Astrocyte (in vitro differentiated cells and primary cell): Measurements from ENCODE around the gene GDF7.

ENCODE experiments used
- EZH2 ChIP-seq: IDR thresholded peaks from 2 replicates; pipeline ENCODE4 v1.6.1; 2012; ENCODE audit warnings: mild to moderate bottlenecking, low read length, inconsistent platforms; ENCODE audit not compliant: insufficient read depth
- TF ChIP-seq, protein P1 (sequence below): IDR thresholded peaks from 2 replicates; pipeline ENCODE4 v1.5.1; 2011; ENCODE audit warnings: low read depth, mild to moderate bottlenecking, inconsistent platforms, low read length, moderate library complexity; ENCODE audit not compliant: insufficient read depth

DNA sequence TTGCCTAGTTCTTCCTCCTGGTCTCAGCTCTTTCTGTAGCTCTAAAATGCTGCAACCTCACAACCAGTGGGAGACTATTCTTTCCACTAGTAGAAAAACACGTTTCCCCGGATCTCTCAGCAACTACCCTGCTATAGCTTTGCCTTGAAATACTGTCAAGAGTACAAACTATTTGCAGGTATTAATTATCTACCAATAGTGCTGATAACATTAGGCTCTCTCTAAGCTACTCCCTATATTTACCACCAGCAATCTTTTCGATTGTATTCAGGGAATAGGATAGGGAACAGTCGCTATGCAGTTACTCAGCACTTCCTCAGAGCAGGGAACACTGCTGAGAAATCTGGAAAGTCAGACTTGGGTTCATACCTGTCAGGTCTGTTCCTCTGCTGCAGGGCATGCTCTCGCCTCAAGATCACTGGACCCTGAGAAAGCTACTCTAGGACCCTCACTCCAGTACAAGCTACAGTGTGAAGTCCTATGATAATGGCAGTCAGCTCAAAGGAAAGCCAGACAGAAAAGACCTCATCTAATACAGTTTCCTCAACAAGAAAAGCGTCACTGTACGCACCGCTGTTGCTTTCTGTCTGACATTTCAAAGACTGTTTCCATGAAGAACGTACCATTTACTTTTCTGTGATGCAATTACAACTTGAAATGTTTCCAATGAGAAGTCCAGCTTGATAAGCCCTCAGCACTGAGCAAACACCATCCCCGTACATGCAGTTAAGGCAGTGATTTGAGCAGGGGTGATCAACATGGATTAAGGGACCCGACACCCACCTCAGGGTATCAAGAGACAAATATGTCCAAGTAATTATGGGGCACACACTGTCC lies 22.7 kb downstream of the GDF7 start:
- no peak for TF ChIP-seq EZH2
- TF ChIP-seq, protein P1, sequence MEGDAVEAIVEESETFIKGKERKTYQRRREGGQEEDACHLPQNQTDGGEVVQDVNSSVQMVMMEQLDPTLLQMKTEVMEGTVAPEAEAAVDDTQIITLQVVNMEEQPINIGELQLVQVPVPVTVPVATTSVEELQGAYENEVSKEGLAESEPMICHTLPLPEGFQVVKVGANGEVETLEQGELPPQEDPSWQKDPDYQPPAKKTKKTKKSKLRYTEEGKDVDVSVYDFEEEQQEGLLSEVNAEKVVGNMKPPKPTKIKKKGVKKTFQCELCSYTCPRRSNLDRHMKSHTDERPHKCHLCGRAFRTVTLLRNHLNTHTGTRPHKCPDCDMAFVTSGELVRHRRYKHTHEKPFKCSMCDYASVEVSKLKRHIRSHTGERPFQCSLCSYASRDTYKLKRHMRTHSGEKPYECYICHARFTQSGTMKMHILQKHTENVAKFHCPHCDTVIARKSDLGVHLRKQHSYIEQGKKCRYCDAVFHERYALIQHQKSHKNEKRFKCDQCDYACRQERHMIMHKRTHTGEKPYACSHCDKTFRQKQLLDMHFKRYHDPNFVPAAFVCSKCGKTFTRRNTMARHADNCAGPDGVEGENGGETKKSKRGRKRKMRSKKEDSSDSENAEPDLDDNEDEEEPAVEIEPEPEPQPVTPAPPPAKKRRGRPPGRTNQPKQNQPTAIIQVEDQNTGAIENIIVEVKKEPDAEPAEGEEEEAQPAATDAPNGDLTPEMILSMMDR: no peak
